ENCODE results near the gene ATP2B3.

ATP2B3 gene

GRCh38 chrX:153622661-153623309, 105.3 kb downstream of the ATP2B3 start:
- no peak for DNase-seq

- no peak for DNase-seq
Observed at GRCh38 chrX:153623310-153624029, 106.0 kb downstream of the ATP2B3 start.

- DNase-seq, result no peak
Observed at GRCh38 chrX:153624196-153625091, 107.0 kb downstream of the ATP2B3 start.

- no peak for DNase-seq
Observed at GRCh38 chrX:153625271-153626024, 108.0 kb downstream of the ATP2B3 start.

- DNase-seq, result no peak
Observed at GRCh38 chrX:153626025-153626633, 108.7 kb downstream of the ATP2B3 start.

GRCh38 chrX:153626863-153627674, 109.6 kb downstream of the ATP2B3 start:
- DNase-seq, result no peak

- DNase-seq, result no peak
Observed at GRCh38 chrX:153627675-153628111, 110.3 kb downstream of the ATP2B3 start.

- DNase-seq, result no peak
Observed at GRCh38 chrX:153628129-153628528, 110.7 kb downstream of the ATP2B3 start.

- DNase-seq, result no peak
Observed at GRCh38 chrX:153628665-153629064, 111.2 kb downstream of the ATP2B3 start.

- DNase-seq, result no peak
Observed at GRCh38 chrX:153631346-153631745, 113.9 kb downstream of the ATP2B3 start.

GRCh38 chrX:153631907-153632594, 114.6 kb downstream of the ATP2B3 start:
- DNase-seq, result no peak
